Measurements from ENCODE around the gene SLC9A4. TPM values are rescaled to one million over a fixed set of nuclear protein-coding genes. Genes with fewer than 3 reads are reported as not detected.

Gene SLC9A4
- total RNA-seq, 2 experiments from 2014 or later = 0.03 to 0.10 TPM

- no peaks in the 10 kb centered on the region for H3K36me3 ChIP-seq (ENCODE audit: insufficient read depth, low read length)
- no peak overlapping the region for H3K4me2 ChIP-seq (ENCODE audit: low read length)
- ChIA-PET CTCF (ENCODE audit: unreplicated experiment) (no interaction called here), POLR2A (no interaction called here)
- H3K79me2 ChIP-seq (ENCODE audit: insufficient read depth, low read depth, low read length) = no peaks in the 10 kb centered on the region
- no peak overlapping the region for H2AFZ ChIP-seq (ENCODE audit: low read length)
- TF ChIP-seq EZH2phosphoT487 (IDR thresholded peaks at IDR 0.05; ENCODE audit: borderline replicate concordance, low read depth, low read length) (no peak), CTCF (conservative IDR thresholded peaks at IDR 0.05; ENCODE audit: low read length) (no peak)
- H3K9me3 ChIP-seq (ENCODE audit: low read length) = 0 out of 2 replicates have a peak, but pooled peaks cover 7% of the 10 kb centered on the region
- intact Hi-C loops (cut with micrococcal nuclease; ENCODE audit: unreplicated experiment) = no loop called here
- BruUV-seq (replicated peaks) = no TSS peak
- no peak for DNase-seq (ENCODE audit: low spot score)
- no peaks in the 10 kb centered on the region for H3K4me1 ChIP-seq (ENCODE audit: insufficient read depth, low read length, poor library complexity, severe bottlenecking)
- H3K4me3 ChIP-seq (ENCODE audit: low read depth, low read length, poor library complexity, severe bottlenecking) = no peak overlapping the region
- no peaks in the 10 kb centered on the region; the same call in 1 of the 2 replicates for H3K9me2 ChIP-seq (ENCODE audit: insufficient read depth, low read length)
- no peaks in the 10 kb centered on the region for H4K20me1 ChIP-seq (ENCODE audit: insufficient read depth, low read length)
- no peak overlapping the region for H3K27ac ChIP-seq (ENCODE audit: low read depth, low read length, poor library complexity, severe bottlenecking)
Measured at GRCh38 chr2:102544182-102544581, 71.2 kb downstream of the SLC9A4 start.

GRCh38 chr2:102547462-102547861 is 74.4 kb downstream of the SLC9A4 start:
- no peaks in the 10 kb centered on the region for H3K36me3 ChIP-seq (ENCODE audit: insufficient read depth, low read length)
- H2AFZ ChIP-seq (ENCODE audit: low read length) = no peak overlapping the region
- no peaks in the 10 kb centered on the region; the same call in 1 of the 2 replicates for H3K9me2 ChIP-seq (ENCODE audit: insufficient read depth, low read length)
- intact Hi-C loops (cut with micrococcal nuclease; ENCODE audit: unreplicated experiment) = no loop called here
- no peaks in the 10 kb centered on the region for H3K4me1 ChIP-seq (ENCODE audit: insufficient read depth, low read length, poor library complexity, severe bottlenecking)
- H3K4me3 ChIP-seq (ENCODE audit: low read depth, low read length, poor library complexity, severe bottlenecking) = no peak overlapping the region
- BruUV-seq (replicated peaks) = no TSS peak
- no peaks in the 10 kb centered on the region for H4K20me1 ChIP-seq (ENCODE audit: insufficient read depth, low read length)
- H3K79me2 ChIP-seq (ENCODE audit: insufficient read depth, low read depth, low read length) = no peaks in the 10 kb centered on the region
- ChIA-PET CTCF (ENCODE audit: unreplicated experiment) (no interaction called here), POLR2A (no interaction called here)
- no peak for DNase-seq (ENCODE audit: low spot score)
- H3K27ac ChIP-seq (ENCODE audit: low read depth, low read length, poor library complexity, severe bottlenecking) = no peak overlapping the region
- 0 out of 2 replicates have a peak, but pooled peaks cover 8% of the 10 kb centered on the region for H3K9me3 ChIP-seq (ENCODE audit: low read length)
- TF ChIP-seq EZH2phosphoT487 (IDR thresholded peaks at IDR 0.05; ENCODE audit: borderline replicate concordance, low read depth, low read length) = no peak
- TF ChIP-seq CTCF (conservative IDR thresholded peaks at IDR 0.05; ENCODE audit: low read length) = no peak
- no peak overlapping the region for H3K4me2 ChIP-seq (ENCODE audit: low read length)

GRCh38 chr2:102549027-102549426 is 76.0 kb downstream of the SLC9A4 start:
- Histone ChIP-seq H2AFZ (ENCODE audit: low read length) (no peak overlapping the region), H3K4me1 (ENCODE audit: insufficient read depth, low read length, poor library complexity, severe bottlenecking) (no peaks in the 10 kb centered on the region), H4K20me1 (ENCODE audit: insufficient read depth, low read length) (no peaks in the 10 kb centered on the region), H3K4me3 (ENCODE audit: low read depth, low read length, poor library complexity, severe bottlenecking) (no peak overlapping the region), H3K27ac (ENCODE audit: low read depth, low read length, poor library complexity, severe bottlenecking) (no peak overlapping the region), H3K36me3 (ENCODE audit: insufficient read depth, low read length) (no peaks in the 10 kb centered on the region), H3K9me3 (ENCODE audit: low read length) (0 out of 2 replicates have a peak, but pooled peaks cover 8% of the 10 kb centered on the region), H3K9me2 (ENCODE audit: insufficient read depth, low read length) (no peaks in the 10 kb centered on the region; the same call in 1 of the 2 replicates), H3K4me2 (ENCODE audit: low read length) (no peak overlapping the region), H3K79me2 (ENCODE audit: insufficient read depth, low read depth, low read length) (no peaks in the 10 kb centered on the region)
- ChIA-PET CTCF (ENCODE audit: unreplicated experiment) (no interaction called here), POLR2A (interaction anchor here (0.6 kb wide), 1 partner anchor 46 kb away, joined by 3 read pairs; no protein-coding TSS in a partner anchor)
- intact Hi-C loops (cut with micrococcal nuclease; ENCODE audit: unreplicated experiment) = no loop called here
- no TSS peak for BruUV-seq (replicated peaks)
- TF ChIP-seq EZH2phosphoT487 (IDR thresholded peaks at IDR 0.05; ENCODE audit: borderline replicate concordance, low read depth, low read length) = no peak
- TF ChIP-seq CTCF (conservative IDR thresholded peaks at IDR 0.05; ENCODE audit: low read length) = no peak
- peak; percentile 1 for DNase-seq (ENCODE audit: low spot score)
